Measurements from ENCODE around the gene PKN1. TPM values are rescaled to one million over a fixed set of nuclear protein-coding genes. Genes with fewer than 3 reads are reported as not detected.

Gene PKN1
- total and polyA plus RNA-seq, 9 of the 15 experiments (the other 6 are each of a cell fraction or from before 2014, with no cell fraction given): 0.30 to 228 (median 77.5) TPM

DNA sequence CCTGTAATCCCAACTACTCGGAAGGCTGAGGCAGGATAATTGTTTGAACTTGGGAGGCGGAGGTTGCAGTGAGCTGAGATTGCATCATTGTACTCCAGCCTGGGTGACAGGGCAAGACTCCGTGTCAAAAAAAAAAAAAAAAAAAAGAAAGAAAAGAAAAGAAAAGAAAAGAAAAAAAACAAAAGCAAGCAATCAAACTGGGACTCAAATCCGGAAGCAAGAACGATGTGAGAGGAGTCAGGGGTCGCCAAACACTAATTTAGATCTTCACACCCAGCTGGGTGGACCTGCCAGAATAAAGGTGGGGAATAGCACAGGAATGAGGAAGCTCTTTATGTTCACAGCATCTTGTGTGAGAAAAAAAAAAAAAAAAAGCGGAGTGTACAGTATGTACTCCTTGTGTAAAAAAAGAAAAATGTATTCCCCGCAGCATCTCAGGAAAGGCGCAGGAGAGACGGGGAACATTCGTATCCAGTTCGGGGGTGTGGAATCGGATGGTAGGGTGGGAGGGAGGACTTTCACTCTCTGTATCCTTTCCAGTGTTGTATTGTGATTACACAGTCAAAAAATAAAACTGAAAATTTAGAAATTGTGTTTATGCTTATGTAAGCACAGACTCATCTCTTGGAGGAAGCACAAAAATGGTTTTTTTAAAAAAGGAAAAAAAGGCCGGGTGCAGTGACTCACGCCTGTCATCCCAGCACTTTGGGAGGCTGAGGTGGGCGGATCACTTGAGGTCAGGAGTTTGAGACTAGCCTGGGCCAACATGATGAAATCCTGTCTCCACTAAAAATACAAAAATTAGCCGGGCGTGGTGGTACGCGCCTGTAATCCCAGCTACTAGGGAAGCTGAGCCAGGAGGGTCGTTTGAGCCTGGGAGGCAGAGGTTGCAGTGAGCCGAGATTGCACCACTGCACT lies 77.5 kb downstream of the PKN1 start (continued):
- TF ChIP-seq PCBP2 (IDR thresholded peaks at IDR 0.05; ENCODE audit: low read depth, low read length, poor library complexity, severe bottlenecking) (no peak), NFATC3 (IDR thresholded peaks at IDR 0.05) (0 out of 2 replicates have a peak, but pooled peaks have one; percentile 18), SAFB2 (IDR thresholded peaks at IDR 0.05; ENCODE audit: borderline replicate concordance, low read depth, low read length, severe bottlenecking) (no peak), CSDE1 (IDR thresholded peaks at IDR 0.05) (no peak), NFXL1 (CRISPR knock-in tag; IDR thresholded peaks at IDR 0.05) (no peak), ZC3H11A (IDR thresholded peaks at IDR 0.05; ENCODE audit: low read depth, low read length) (no peak), TRIM28 (IDR thresholded peaks at IDR 0.05) (no peak), SIX5 (IDR thresholded peaks at IDR 0.05; ENCODE audit: borderline replicate concordance in 1 of 2, insufficient read depth in 1 of 2, low read depth in 1 of 2, low read length in 2 of 2) (no peak), ARNT (IDR thresholded peaks at IDR 0.05) (0 out of 4 replicates have a peak, but pooled peaks of 1 of the 2 experiments have one; percentile 23), TEAD4 (IDR thresholded peaks at IDR 0.05; ENCODE audit: low read length) (no peak), TEAD4 (CRISPR knock-in tag; IDR thresholded peaks at IDR 0.05; ENCODE audit: borderline replicate concordance) (no peak)
- TF ChIP-seq, protein P1, sequence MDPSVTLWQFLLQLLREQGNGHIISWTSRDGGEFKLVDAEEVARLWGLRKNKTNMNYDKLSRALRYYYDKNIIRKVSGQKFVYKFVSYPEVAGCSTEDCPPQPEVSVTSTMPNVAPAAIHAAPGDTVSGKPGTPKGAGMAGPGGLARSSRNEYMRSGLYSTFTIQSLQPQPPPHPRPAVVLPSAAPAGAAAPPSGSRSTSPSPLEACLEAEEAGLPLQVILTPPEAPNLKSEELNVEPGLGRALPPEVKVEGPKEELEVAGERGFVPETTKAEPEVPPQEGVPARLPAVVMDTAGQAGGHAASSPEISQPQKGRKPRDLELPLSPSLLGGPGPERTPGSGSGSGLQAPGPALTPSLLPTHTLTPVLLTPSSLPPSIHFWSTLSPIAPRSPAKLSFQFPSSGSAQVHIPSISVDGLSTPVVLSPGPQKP (CRISPR knock-in tag; IDR thresholded peaks at IDR 0.05): no peak
- TF ChIP-seq, protein P2, sequence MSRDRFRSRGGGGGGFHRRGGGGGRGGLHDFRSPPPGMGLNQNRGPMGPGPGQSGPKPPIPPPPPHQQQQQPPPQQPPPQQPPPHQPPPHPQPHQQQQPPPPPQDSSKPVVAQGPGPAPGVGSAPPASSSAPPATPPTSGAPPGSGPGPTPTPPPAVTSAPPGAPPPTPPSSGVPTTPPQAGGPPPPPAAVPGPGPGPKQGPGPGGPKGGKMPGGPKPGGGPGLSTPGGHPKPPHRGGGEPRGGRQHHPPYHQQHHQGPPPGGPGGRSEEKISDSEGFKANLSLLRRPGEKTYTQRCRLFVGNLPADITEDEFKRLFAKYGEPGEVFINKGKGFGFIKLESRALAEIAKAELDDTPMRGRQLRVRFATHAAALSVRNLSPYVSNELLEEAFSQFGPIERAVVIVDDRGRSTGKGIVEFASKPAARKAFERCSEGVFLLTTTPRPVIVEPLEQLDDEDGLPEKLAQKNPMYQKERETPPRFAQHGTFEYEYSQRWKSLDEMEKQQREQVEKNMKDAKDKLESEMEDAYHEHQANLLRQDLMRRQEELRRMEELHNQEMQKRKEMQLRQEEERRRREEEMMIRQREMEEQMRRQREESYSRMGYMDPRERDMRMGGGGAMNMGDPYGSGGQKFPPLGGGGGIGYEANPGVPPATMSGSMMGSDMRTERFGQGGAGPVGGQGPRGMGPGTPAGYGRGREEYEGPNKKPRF (IDR thresholded peaks at IDR 0.05; ENCODE audit: low read depth, low read length): no peak
- TF ChIP-seq, protein P3, sequence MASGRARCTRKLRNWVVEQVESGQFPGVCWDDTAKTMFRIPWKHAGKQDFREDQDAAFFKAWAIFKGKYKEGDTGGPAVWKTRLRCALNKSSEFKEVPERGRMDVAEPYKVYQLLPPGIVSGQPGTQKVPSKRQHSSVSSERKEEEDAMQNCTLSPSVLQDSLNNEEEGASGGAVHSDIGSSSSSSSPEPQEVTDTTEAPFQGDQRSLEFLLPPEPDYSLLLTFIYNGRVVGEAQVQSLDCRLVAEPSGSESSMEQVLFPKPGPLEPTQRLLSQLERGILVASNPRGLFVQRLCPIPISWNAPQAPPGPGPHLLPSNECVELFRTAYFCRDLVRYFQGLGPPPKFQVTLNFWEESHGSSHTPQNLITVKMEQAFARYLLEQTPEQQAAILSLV (tag; IDR thresholded peaks at IDR 0.05): 0 out of 2 replicates have a peak, but pooled peaks have one; percentile 52
- TF ChIP-seq, protein P4, sequence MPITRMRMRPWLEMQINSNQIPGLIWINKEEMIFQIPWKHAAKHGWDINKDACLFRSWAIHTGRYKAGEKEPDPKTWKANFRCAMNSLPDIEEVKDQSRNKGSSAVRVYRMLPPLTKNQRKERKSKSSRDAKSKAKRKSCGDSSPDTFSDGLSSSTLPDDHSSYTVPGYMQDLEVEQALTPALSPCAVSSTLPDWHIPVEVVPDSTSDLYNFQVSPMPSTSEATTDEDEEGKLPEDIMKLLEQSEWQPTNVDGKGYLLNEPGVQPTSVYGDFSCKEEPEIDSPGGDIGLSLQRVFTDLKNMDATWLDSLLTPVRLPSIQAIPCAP (CRISPR knock-in tag; IDR thresholded peaks at IDR 0.05; ENCODE audit: borderline replicate concordance): no peak
- TF ChIP-seq, protein P5, sequence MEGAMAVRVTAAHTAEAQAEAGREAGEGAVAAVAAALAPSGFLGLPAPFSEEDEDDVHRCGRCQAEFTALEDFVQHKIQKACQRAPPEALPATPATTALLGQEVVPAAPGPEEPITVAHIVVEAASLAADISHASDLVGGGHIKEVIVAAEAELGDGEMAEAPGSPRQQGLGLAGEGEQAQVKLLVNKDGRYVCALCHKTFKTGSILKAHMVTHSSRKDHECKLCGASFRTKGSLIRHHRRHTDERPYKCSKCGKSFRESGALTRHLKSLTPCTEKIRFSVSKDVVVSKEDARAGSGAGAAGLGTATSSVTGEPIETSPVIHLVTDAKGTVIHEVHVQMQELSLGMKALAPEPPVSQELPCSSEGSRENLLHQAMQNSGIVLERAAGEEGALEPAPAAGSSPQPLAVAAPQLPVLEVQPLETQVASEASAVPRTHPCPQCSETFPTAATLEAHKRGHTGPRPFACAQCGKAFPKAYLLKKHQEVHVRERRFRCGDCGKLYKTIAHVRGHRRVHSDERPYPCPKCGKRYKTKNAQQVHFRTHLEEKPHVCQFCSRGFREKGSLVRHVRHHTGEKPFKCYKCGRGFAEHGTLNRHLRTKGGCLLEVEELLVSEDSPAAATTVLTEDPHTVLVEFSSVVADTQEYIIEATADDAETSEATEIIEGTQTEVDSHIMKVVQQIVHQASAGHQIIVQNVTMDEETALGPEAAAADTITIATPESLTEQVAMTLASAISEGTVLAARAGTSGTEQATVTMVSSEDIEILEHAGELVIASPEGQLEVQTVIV (CRISPR knock-in tag; IDR thresholded peaks at IDR 0.05; ENCODE audit: borderline replicate concordance): no peak
- TF ChIP-seq, protein P6, sequence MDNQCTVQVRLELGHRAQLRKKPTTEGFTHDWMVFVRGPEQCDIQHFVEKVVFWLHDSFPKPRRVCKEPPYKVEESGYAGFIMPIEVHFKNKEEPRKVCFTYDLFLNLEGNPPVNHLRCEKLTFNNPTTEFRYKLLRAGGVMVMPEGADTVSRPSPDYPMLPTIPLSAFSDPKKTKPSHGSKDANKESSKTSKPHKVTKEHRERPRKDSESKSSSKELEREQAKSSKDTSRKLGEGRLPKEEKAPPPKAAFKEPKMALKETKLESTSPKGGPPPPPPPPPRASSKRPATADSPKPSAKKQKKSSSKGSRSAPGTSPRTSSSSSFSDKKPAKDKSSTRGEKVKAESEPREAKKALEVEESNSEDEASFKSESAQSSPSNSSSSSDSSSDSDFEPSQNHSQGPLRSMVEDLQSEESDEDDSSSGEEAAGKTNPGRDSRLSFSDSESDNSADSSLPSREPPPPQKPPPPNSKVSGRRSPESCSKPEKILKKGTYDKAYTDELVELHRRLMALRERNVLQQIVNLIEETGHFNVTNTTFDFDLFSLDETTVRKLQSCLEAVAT (IDR thresholded peaks at IDR 0.05): peak in 1 of 2 experiments; percentile 57; a peak in 1 of 4 replicates
